GM21526 (cell line): ENCODE measurements around the gene CNIH3.
"Not testable (repeated sequence)": the region's sequence is repeated elsewhere in the genome, so short reads cannot be mapped to it uniquely, and the experiment has no call there.

Source experiments
- ATAC-seq: cut with Tn5 transposase; IDR thresholded peaks from one replicate; pipeline ENCODE4 v1.9.1; 2021; ENCODE audit warnings: moderate library complexity; ENCODE audit not compliant: unreplicated experiment, low FRiP score

The CNIH3 gene

GRCh38 chr1:224615861-224616755, at the start of gene CNIH3:
Gene CNIH3 (plus strand): TSS chr1:224616317. CDS start chr1:224617175, 858 bp downstream.
- ATAC-seq: no peak

GRCh38 chr1:224566492-224566891, 49.6 kb upstream of the CNIH3 start:
- ATAC-seq: not testable (repeated sequence)

- no peak for ATAC-seq
Observed at GRCh38 chr1:224569276-224569675, 46.8 kb upstream of the CNIH3 start.

- ATAC-seq: not testable (repeated sequence)
Observed at GRCh38 chr1:224571975-224572374, 44.1 kb upstream of the CNIH3 start.

GRCh38 chr1:224579526-224579925, 36.6 kb upstream of the CNIH3 start:
- no peak for ATAC-seq

- ATAC-seq: no peak
Observed at GRCh38 chr1:224580006-224580405, 36.1 kb upstream of the CNIH3 start.

- ATAC-seq: no peak
Observed at GRCh38 chr1:224582041-224582440, 34.1 kb upstream of the CNIH3 start.

GRCh38 chr1:224583774-224584173, 32.3 kb upstream of the CNIH3 start:
- no peak for ATAC-seq

GRCh38 chr1:224585051-224585450, 31.1 kb upstream of the CNIH3 start:
- ATAC-seq: no peak

- ATAC-seq: no peak
Observed at GRCh38 chr1:224587051-224587450, 29.1 kb upstream of the CNIH3 start.

- no peak for ATAC-seq
Observed at GRCh38 chr1:224588515-224588914, 27.6 kb upstream of the CNIH3 start.

GRCh38 chr1:224589006-224589405, 27.1 kb upstream of the CNIH3 start:
- no peak for ATAC-seq

- no peak for ATAC-seq
Observed at GRCh38 chr1:224591326-224591725, 24.8 kb upstream of the CNIH3 start.

- ATAC-seq: no peak
Observed at GRCh38 chr1:224592636-224593582, 23.2 kb upstream of the CNIH3 start.

GRCh38 chr1:224594360-224594759, 21.8 kb upstream of the CNIH3 start:
- ATAC-seq: no peak

- no peak for ATAC-seq
Observed at GRCh38 chr1:224594851-224595250, 21.3 kb upstream of the CNIH3 start.

- no peak for ATAC-seq
Observed at GRCh38 chr1:224605482-224606181, 10.5 kb upstream of the CNIH3 start.

- ATAC-seq: no peak
Observed at GRCh38 chr1:224607188-224608148, 8.6 kb upstream of the CNIH3 start.

- ATAC-seq: no peak
Observed at GRCh38 chr1:224609333-224609732, 6.8 kb upstream of the CNIH3 start.
